ENCODE results near the gene FNDC3B. TPM values are rescaled to one million over a fixed set of nuclear protein-coding genes. Genes with fewer than 3 reads are reported as not detected.
A peak's percentile ranks its signal among the peaks of the same experiment; 100 is the strongest.

FNDC3B gene
- total RNA-seq, 1 donor from 2014 or later: 29.5 TPM

GRCh38 chr3:172129850-172130716, 90.7 kb downstream of the FNDC3B start:
- Histone ChIP-seq H3K9me3 (ENCODE audit: low read depth) (no peaks in the 10 kb centered on the region), H3K4me2 (no peak overlapping the region), H4K20me1 (ENCODE audit: low read depth) (peaks cover 14% of the 10 kb centered on the region), H3F3A (ENCODE audit: low read depth) (no peaks in the 10 kb centered on the region), H3K27ac (no peak overlapping the region), H2AFZ (replicated peaks) (no peak overlapping the region), H3K4me1 (peaks cover 11% of the 10 kb centered on the region), H3K79me2 (ENCODE audit: low read depth) (peaks cover 62% of the 10 kb centered on the region), H3K27me3 (no peaks in the 10 kb centered on the region), H3K4me3 (no peak overlapping the region), H3K9ac (no peak overlapping the region), H3K36me3 (no peaks in the 10 kb centered on the region)
- Mint-ChIP-seq H3K27ac (peak overlapping the region; percentile 83), H3K4me3 (no peak overlapping the region), H3K36me3 (peaks cover 40% of the 10 kb centered on the region), H3K27me3 (ENCODE audit: insufficient read depth, low read depth) (no peaks in the 10 kb centered on the region), H3K4me1 (peaks cover 47% of the 10 kb centered on the region), H3K9me3 (peaks cover 7% of the 10 kb centered on the region)
- no peak for DNase-seq (ENCODE audit: low spot score)
- no peak for TF ChIP-seq CTCF (IDR thresholded peaks at IDR 0.05)
- no peak for TF ChIP-seq EZH2 (IDR thresholded peaks at IDR 0.05)
- no peak for TF ChIP-seq EZH2phosphoT487 (IDR thresholded peaks at IDR 0.05)

- no peak for DNase-seq (ENCODE audit: low spot score)
- peaks cover 39% of the 10 kb centered on the region for H3K36me3 Mint-ChIP-seq
- peaks cover 12% of the 10 kb centered on the region for H3K4me1 ChIP-seq
- no peaks in the 10 kb centered on the region for H3K9me3 ChIP-seq (ENCODE audit: low read depth)
- H3K36me3 ChIP-seq: no peaks in the 10 kb centered on the region
- peaks cover under 1% of the 10 kb centered on the region for H3F3A ChIP-seq (ENCODE audit: low read depth)
- TF ChIP-seq EZH2 (IDR thresholded peaks at IDR 0.05) (no peak), EZH2phosphoT487 (IDR thresholded peaks at IDR 0.05) (no peak), CTCF (IDR thresholded peaks at IDR 0.05) (no peak)
- no peak overlapping the region for H3K4me2 ChIP-seq
- no peak overlapping the region for H3K27ac Mint-ChIP-seq
- H3K27me3 ChIP-seq: no peaks in the 10 kb centered on the region
- H3K4me1 Mint-ChIP-seq: peaks cover 46% of the 10 kb centered on the region
- H3K27ac ChIP-seq: no peak overlapping the region
- H3K4me3 ChIP-seq: no peak overlapping the region
- H3K9ac ChIP-seq: no peak overlapping the region
- H3K27me3 Mint-ChIP-seq (ENCODE audit: insufficient read depth, low read depth): peaks cover 2% of the 10 kb centered on the region
- H2AFZ ChIP-seq (replicated peaks): no peak overlapping the region
- H3K79me2 ChIP-seq (ENCODE audit: low read depth): peaks cover 59% of the 10 kb centered on the region
- H3K4me3 Mint-ChIP-seq: no peak overlapping the region
- H4K20me1 ChIP-seq (ENCODE audit: low read depth): peaks cover 13% of the 10 kb centered on the region
- H3K9me3 Mint-ChIP-seq: peaks cover 7% of the 10 kb centered on the region
These were observed 91.3 kb downstream of the FNDC3B start for GRCh38 chr3:172130717-172131050.

GRCh38 chr3:172131746-172132145, 92.4 kb downstream of the FNDC3B start:
- no peak for DNase-seq (ENCODE audit: low spot score)
- Histone ChIP-seq H3K9me3 (ENCODE audit: low read depth) (no peaks in the 10 kb centered on the region), H3K4me1 (peaks cover 12% of the 10 kb centered on the region), H3K4me3 (no peak overlapping the region), H3K27ac (no peak overlapping the region), H3K79me2 (ENCODE audit: low read depth) (peaks cover 49% of the 10 kb centered on the region), H2AFZ (replicated peaks) (no peak overlapping the region), H4K20me1 (ENCODE audit: low read depth) (peaks cover 3% of the 10 kb centered on the region), H3K36me3 (no peaks in the 10 kb centered on the region), H3K9ac (no peak overlapping the region), H3K4me2 (no peak overlapping the region), H3K27me3 (no peaks in the 10 kb centered on the region), H3F3A (ENCODE audit: low read depth) (peaks cover 7% of the 10 kb centered on the region)
- H3K27ac Mint-ChIP-seq: no peak overlapping the region
- H3K27me3 Mint-ChIP-seq (ENCODE audit: insufficient read depth, low read depth): peaks cover 2% of the 10 kb centered on the region
- H3K4me3 Mint-ChIP-seq: no peak overlapping the region
- peaks cover 43% of the 10 kb centered on the region for H3K4me1 Mint-ChIP-seq
- peaks cover 42% of the 10 kb centered on the region for H3K36me3 Mint-ChIP-seq
- TF ChIP-seq EZH2phosphoT487 (IDR thresholded peaks at IDR 0.05) (no peak), CTCF (IDR thresholded peaks at IDR 0.05) (no peak), EZH2 (IDR thresholded peaks at IDR 0.05) (no peak)
- H3K9me3 Mint-ChIP-seq: peaks cover 6% of the 10 kb centered on the region

Data from neural progenitor cell (in vitro differentiated cells).